ENCODE results near the gene NFAM1.

DNA sequence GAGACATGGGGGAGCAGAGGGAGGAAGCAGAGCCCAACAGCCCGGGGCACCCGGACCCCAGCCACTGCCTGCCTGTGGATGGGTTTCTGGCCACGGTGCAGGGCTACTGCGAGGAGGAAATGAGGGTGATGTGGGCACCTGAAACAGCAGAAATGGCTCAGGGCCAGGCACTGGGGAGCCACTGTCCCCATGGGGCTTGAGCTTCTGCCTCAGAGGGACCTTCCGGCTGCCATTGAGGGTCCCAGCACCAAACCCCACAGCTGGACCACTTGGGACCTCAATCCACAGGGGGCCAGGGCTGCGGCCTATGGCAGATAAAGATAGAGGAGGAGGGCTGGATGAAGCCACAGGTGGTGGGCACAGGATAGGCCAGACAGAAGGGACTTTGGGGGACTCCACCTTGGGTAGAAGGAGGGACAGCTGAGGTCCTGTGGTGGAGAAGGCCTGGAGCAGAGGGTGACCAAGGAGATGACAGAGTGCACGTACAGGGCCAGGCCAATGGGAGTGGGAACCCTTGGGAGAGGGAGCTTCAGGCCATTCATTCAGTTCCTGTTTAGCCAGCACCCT is 48.3 kb downstream of the NFAM1 start:
- TF ChIP-seq, protein P1, sequence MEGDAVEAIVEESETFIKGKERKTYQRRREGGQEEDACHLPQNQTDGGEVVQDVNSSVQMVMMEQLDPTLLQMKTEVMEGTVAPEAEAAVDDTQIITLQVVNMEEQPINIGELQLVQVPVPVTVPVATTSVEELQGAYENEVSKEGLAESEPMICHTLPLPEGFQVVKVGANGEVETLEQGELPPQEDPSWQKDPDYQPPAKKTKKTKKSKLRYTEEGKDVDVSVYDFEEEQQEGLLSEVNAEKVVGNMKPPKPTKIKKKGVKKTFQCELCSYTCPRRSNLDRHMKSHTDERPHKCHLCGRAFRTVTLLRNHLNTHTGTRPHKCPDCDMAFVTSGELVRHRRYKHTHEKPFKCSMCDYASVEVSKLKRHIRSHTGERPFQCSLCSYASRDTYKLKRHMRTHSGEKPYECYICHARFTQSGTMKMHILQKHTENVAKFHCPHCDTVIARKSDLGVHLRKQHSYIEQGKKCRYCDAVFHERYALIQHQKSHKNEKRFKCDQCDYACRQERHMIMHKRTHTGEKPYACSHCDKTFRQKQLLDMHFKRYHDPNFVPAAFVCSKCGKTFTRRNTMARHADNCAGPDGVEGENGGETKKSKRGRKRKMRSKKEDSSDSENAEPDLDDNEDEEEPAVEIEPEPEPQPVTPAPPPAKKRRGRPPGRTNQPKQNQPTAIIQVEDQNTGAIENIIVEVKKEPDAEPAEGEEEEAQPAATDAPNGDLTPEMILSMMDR (conservative IDR thresholded peaks at IDR 0.05; ENCODE audit: low read length): no peak
- no peak for TF ChIP-seq EZH2phosphoT487 (IDR thresholded peaks at IDR 0.05; ENCODE audit: borderline replicate concordance)

Data from Loucy (cell line).